RWPE1 (cell line): ENCODE data around the gene STXBP6.

Experiments
- CTCF ChIA-PET: fragments of 350-600 bp; sonication (Branson Sonifier 250); formaldehyde crosslinking; extraction: SDS; loops from one replicate; lab custom pipeline; 2021; lab: Yijun Ruan, JAX
- POLR2A ChIA-PET: fragments of 400-600 bp; formaldehyde crosslinking; extraction: SDS; loops from one replicate; lab custom pipeline; 2020; ENCODE audit warnings: antibody characterized with exemption; ENCODE audit not compliant: low non-redundant PET; lab: Yijun Ruan, JAX
- DNase-seq: peaks from one replicate; pipeline ENCODE4 v3.0.0; 2012; ENCODE audit warnings: low spot score
- H3K27ac ChIP-seq: fragments of 450-650 bp; 2 replicates; pipeline ENCODE4 v1.5.1; 2017
- CTCF ChIP-seq: fragments of 450-650 bp; conservative IDR thresholded peaks from 2 replicates; pipeline ENCODE4 v1.5.1; 2017; ENCODE audit warnings: low read depth, mild to moderate bottlenecking

The STXBP6 gene

GRCh38 chr14:24853446-24853845 is 196.5 kb downstream of the STXBP6 start:
- H3K27ac ChIP-seq = no peak overlapping the region
- TF ChIP-seq CTCF = no peak
- DNase-seq = no peak
- POLR2A ChIA-PET = no interaction called here
- CTCF ChIA-PET = interaction anchor here (0.6 to 0.8 kb wide), 2 partner anchors 35 to 818 kb away, joined by 3 read pairs; no protein-coding TSS in a partner anchor

GRCh38 chr14:24852312-24853060 is 197.5 kb downstream of the STXBP6 start:
- no peak for TF ChIP-seq CTCF
- no peak overlapping the region for H3K27ac ChIP-seq
- CTCF ChIA-PET = interaction anchor here (0.6 kb wide), 1 partner anchor 9 kb away, joined by 4 read pairs; no protein-coding TSS in a partner anchor
- POLR2A ChIA-PET = no interaction called here
- DNase-seq = no peak

GRCh38 chr14:24851837-24852236 is 198.1 kb downstream of the STXBP6 start:
- CTCF ChIA-PET = interaction anchor here (0.6 kb wide), 1 partner anchor 9 kb away, joined by 4 read pairs; no protein-coding TSS in a partner anchor
- no peak for TF ChIP-seq CTCF
- POLR2A ChIA-PET = no interaction called here
- no peak overlapping the region for H3K27ac ChIP-seq
- no peak for DNase-seq

- POLR2A ChIA-PET = no interaction called here
- no peak for DNase-seq
- TF ChIP-seq CTCF = no peak
- H3K27ac ChIP-seq = no peak overlapping the region
- CTCF ChIA-PET = no interaction called here
Measured at GRCh38 chr14:24851406-24851805, 198.5 kb downstream of the STXBP6 start.

GRCh38 chr14:24850072-24850471 is 199.9 kb downstream of the STXBP6 start:
- H3K27ac ChIP-seq = no peak overlapping the region
- no peak for DNase-seq
- CTCF ChIA-PET = no interaction called here
- POLR2A ChIA-PET = no interaction called here
- TF ChIP-seq CTCF = no peak

- no peak for DNase-seq
- no peak for TF ChIP-seq CTCF
- no peak overlapping the region for H3K27ac ChIP-seq
- CTCF ChIA-PET = no interaction called here
- POLR2A ChIA-PET = no interaction called here
Measured at GRCh38 chr14:24849471-24849870, 200.5 kb downstream of the STXBP6 start.
